NB4 (cell line): ENCODE data around the gene PKD2.

ENCODE experiments used
- MYC ChIP-seq: IDR thresholded peaks from 2 replicates; pipeline ENCODE4 v1.6.1; 2011; ENCODE audit warnings: low read depth, low read length
- POLR2A ChIP-seq: IDR thresholded peaks from 2 replicates; pipeline ENCODE4 v1.6.1; 2011; ENCODE audit warnings: mild to moderate bottlenecking; ENCODE audit not compliant: insufficient read length; ENCODE audit errors: extremely low read depth
- TF ChIP-seq, protein P1 (sequence below): IDR thresholded peaks from one replicate; pipeline ENCODE4 v1.5.1; 2012; ENCODE audit warnings: low read depth, low read length
- TF ChIP-seq, protein P2 (sequence below): IDR thresholded peaks from 2 replicates; pipeline ENCODE4 v1.6.1; 2011; ENCODE audit warnings: low read depth, low read length

DNA sequence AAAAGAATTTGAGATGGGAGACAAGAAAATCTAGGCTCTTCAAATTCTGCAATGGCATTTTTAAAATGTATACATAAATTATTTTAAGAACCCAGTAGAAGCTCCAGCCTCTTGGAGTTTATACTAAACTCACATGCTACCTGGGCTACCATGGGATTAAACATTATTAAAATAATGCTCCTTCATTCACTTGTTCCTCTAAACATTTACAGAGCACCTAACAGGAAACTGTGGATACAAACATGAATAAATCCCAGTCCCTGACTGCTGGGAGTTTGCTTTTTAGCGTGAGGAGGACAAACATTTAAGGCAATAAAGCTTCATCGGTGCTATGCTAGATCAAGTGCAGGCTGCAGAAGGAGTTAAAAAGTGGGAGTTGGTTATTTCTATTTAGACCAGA lies 37.3 kb upstream of the PKD2 start:
- TF ChIP-seq, protein P1, sequence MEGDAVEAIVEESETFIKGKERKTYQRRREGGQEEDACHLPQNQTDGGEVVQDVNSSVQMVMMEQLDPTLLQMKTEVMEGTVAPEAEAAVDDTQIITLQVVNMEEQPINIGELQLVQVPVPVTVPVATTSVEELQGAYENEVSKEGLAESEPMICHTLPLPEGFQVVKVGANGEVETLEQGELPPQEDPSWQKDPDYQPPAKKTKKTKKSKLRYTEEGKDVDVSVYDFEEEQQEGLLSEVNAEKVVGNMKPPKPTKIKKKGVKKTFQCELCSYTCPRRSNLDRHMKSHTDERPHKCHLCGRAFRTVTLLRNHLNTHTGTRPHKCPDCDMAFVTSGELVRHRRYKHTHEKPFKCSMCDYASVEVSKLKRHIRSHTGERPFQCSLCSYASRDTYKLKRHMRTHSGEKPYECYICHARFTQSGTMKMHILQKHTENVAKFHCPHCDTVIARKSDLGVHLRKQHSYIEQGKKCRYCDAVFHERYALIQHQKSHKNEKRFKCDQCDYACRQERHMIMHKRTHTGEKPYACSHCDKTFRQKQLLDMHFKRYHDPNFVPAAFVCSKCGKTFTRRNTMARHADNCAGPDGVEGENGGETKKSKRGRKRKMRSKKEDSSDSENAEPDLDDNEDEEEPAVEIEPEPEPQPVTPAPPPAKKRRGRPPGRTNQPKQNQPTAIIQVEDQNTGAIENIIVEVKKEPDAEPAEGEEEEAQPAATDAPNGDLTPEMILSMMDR: no peak
- TF ChIP-seq POLR2A (no peak), MYC (no peak)
- TF ChIP-seq, protein P2, sequence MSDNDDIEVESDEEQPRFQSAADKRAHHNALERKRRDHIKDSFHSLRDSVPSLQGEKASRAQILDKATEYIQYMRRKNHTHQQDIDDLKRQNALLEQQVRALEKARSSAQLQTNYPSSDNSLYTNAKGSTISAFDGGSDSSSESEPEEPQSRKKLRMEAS: no peak
